Fibroblast of upper back skin (primary cell): ENCODE results near the gene ATP10B.
A peak's percentile ranks its signal among the peaks of the same experiment; 100 is the strongest.
"Not testable (repeated sequence)": the region's sequence is repeated elsewhere in the genome, so short reads cannot be mapped to it uniquely, and the experiment has no call there.

Experiments used
- DNase-seq: peaks from one replicate; pipeline ENCODE4 v3.0.0-alpha.2; 2013

ATP10B gene

GRCh38 chr5:160750938-160751657 is 100.9 kb downstream of the ATP10B start:
- DNase-seq, result no peak

GRCh38 chr5:160749682-160750081 is 102.3 kb downstream of the ATP10B start:
- no peak for DNase-seq

DNA sequence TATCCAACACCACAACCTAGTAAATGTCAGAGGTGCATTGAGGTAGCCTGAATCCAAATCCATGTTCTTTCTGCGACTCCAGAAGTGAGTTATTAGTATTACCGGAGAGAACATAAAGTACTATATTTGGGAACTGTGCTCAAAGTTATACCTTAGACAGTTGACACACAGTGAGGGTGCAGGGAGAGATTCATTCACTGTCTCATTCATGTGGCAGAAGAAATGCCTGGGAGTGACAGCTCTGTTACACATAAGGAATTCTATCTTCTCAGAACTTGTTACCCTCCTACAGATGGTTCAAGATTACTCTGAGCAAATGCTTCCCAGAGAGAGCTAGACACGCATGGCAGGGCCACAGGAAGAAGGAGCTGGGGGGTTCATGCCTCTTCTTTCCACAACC is 103.0 kb downstream of the ATP10B start:
- no peak for DNase-seq

GRCh38 chr5:160747987-160748386 is 104.0 kb downstream of the ATP10B start:
- no peak for DNase-seq

DNA sequence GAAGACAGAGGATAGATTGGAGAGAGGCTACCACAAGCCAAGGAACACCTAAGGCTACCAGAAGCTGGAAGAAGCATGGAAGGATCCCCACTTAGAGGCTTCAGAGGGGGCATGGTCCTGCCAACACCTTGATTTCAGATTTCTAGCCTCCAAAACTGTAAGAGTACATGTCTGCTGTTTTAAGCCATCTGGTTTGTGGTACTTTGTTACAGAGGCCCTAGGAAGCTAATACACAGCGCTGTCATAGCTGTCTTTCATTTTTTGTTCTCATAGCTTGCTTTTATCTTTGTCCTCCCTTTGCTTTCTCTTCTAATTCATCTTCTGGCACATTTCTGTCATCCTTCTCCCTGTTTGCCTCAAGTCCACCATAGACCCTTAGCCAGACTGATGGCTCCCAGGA is 104.5 kb downstream of the ATP10B start:
- DNase-seq, result no peak

DNA sequence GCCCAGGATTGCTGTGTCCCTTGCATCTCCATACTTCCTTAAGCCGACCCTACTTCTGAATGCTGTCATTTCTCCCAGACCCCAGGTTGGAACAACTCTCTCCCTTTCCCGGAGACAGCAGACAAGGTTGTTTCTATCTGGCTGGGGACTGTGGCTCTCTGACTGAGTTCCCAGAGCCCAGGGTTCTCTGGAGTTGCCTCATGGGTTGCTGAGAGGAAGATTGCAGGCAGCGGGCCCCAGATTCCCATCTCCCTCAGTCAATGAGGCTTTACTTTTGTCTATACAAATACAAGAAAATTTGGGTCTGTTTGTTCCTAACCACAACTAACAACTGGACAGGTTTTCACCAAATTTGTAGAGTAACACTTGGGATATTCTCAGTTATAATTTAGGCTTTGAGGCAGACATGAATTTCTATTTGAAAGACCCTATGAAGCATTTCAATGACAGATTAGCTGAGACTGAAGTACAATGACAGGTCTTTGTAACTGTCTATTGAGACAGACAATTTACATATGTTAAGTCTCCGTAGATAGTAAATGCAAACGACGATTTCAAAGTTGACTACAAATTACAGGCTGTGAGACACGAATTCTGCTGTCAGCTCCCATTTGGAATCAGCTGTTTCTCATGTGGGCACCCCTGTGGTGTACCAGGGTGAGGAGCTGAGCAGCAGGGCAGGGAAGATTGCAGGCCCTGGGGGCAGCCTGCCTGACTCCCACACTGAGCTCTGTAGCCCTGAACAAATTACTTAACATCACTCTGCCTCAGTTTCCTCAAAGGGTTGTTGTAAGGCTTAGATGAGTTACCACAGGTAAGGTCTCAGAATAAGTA is 107.5 kb downstream of the ATP10B start:
- DNase-seq, result no peak

GRCh38 chr5:160743027-160743426 is 109.0 kb downstream of the ATP10B start:
- DNase-seq, result no peak

DNA sequence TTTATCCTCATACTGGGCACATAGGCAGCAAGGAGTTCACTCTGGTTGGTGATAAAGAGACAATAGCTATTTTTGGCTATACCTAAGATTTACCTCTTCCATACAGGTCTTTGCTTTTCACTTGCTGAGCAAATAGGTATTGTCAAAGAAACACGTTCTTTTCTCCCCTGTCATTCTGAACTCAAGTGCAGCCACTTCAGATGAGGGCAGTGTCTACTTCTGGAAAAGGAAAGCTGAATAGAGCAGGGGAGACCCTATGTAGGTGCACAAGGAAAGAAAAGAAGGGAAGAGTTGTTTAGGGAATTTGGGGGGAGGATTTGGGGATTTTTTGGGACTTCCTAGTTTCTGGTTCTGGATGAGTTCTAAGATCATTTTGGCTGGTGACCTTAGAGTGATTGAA is 109.6 kb downstream of the ATP10B start:
- no peak for DNase-seq

DNA sequence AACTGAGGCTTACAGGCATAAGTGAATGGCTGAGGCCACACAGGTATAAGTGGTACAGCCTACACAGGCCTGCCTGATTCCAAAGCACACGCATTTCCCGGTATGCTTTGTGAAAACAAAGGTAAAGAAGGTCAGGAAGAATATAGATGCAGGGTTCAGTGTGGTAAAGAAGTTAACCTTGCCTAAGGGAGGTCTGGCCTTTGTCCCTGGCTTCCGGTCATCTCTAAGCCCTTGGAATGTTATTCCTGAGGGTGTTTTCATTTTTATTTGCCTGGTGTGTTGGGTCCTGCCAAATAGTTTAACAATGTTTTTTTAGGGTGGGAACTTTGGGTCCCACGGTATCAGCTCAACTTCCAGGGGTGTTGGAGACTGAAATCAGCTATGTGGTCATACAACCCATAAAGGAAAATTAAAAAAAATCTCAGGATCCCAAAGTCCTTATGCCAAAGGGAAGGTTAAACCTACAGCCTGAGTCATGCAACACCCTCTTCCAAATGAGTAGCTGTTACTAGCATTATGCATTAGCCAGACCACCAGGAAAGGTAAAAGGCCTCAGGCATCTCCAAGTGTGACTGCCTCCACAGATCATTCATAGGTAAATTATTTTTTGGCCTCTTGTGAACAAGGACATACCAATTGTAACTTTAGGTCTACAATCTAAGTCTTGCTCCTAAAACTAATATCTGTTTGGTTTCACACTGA is 124.6 kb downstream of the ATP10B start:
- no peak for DNase-seq

DNA sequence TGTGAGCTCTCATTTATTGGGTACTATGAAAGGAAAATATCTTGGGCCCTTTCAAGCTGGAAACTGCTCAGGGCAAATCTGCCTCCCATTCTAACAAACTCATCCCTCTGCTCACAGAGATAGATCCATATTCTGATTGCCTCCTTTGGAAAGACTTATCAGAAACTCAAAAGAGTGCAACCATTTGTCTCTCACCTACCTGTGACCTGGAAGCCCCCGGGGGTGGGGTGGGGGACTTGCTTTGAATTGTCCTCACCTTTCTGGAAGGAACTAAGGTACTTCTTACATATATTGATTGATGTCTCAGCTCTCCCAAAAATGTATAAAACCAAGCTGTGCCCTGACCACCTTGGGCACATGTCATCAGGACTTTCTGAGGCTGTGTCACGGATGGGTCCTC is 125.3 kb downstream of the ATP10B start:
- no peak for DNase-seq

DNA sequence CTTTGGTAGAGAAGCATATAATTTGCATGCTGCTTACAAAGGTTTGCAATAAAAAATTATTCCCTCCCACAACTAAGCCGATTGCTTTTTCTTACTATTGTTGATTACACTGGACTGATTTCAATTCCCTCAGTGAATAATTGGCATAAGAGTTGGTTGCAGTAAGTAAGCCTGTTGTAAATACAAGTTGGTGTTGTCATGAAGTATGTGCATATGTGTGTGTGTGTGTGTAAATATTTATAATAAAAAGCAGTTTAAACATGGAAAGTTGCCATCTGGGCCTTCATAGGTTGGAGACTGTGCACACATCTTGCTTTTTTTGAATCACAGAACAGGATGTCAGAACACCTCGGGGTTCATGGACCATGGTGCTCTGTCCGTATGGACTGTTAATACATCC is 131.2 kb downstream of the ATP10B start:
- no peak for DNase-seq

GRCh38 chr5:160715508-160715907 is 136.5 kb downstream of the ATP10B start:
- not testable (repeated sequence) for DNase-seq

- no peak for DNase-seq
These were observed 148.3 kb downstream of the ATP10B start for GRCh38 chr5:160703547-160704189.

GRCh38 chr5:160702934-160703333 is 149.1 kb downstream of the ATP10B start:
- DNase-seq, result peak; percentile 1

DNA sequence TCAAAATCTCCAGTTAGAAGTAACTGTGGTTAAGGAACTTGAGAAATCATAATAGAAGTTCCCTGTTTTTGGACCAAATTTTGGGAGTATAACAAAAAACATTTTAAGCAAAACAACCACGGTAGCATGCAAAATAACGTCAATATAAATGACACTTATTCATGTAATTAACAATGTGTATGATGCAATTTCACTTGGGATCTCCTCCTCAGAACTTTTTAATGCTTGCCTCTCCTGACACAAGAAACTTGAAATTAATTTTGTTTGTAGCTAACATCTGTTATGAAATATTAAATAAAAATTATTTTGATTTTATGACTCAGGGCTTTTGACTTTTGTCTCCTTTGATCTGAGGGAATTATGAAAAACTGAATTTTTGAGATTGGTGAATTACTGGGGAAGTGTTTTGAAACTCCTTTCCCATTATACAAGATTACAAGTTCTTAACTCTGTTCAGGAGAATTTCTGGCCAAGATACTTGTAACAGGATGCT is 149.7 kb downstream of the ATP10B start:
- no peak for DNase-seq

DNA sequence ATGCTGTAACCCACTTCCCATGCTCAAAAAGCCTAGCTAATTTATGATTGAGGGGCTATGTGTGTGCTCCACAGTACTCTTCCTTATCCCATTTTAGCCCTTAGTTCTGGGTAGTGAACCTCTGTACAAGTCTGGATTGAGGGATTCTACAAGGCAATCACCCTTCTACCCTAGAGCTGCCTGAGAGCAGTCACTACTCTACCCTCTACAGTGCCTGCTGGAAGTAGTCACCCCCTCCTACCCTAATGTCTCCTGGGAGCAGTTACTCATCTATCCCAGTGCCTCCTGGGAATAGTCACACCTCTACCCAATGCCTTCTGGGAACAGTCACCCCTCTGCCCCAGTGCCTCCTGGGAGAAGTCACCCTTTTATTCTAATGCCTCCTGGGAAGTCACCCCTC is 150.6 kb downstream of the ATP10B start:
- DNase-seq, result no peak

GRCh38 chr5:160699301-160699700 is 152.7 kb downstream of the ATP10B start:
- DNase-seq, result no peak

GRCh38 chr5:160697281-160697680 is 154.7 kb downstream of the ATP10B start:
- DNase-seq, result no peak

DNA sequence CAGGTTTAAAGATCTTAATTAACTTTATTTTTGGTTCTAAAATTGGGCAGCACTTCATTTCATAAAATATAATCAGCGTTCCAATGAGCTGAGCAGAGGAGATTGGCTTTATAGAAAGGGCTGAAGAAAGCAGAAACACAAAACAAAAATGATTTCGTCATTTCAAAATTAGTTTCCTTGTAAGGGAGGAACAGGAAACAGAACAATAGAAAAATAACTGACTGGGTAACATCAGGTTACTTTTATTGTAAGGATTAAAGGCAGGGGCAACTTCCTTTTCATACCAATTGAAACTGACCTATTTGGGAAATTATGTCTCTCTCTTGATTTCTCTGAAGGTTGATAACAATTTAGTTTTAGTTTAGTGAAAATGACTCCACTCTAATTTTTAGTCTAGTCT is 157.1 kb downstream of the ATP10B start:
- no peak for DNase-seq

DNA sequence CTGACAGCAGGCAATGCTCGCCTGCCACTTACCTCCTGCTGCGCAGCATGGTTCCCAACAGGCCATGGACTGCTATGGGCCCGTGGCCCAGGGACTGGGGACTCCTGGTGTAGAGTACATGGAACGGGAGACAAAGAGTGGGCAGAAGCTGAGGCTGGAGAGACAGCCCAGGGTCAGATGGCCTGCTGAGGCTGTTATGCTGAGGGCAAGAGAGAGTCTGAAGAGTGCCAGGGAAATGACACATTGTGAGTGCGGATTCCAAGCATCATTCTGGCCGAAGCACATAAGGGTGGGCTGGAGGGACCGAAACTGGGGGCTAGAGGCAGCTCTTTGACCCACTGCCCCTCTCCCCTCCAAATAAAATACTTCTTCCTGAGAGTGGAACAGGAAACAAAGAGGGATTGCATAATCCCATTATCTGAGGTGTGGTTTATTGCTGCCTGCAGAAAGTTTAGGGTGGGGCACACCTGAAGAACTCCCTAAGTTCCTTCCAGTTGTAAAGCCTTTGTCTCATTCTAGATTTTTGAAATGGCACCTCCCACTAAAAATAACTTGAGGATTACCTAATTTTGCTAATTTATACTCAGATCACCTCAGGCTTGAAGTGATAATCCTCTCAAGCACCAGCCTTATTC is 158.1 kb downstream of the ATP10B start:
- DNase-seq, result no peak

- no peak for DNase-seq
These were observed 159.7 kb downstream of the ATP10B start for GRCh38 chr5:160692271-160692670.

DNA sequence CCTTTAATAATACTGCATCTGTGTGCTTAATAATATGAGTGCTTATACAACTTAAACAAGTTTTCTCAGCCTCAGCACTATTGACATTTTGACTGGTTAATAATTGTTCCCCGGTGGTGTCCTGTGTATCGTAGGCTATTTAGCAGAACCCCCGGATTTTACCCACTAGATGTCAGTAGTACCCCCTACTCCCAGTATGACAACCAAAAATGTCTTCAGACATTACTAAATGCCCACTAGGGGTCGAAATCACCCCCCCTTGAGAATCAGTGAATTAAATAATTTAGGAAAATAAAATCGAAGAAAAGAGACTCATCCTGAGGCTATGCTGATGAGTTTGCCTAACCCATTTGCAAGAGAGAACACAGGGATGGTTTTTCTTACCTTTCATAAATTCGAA is 166.3 kb downstream of the ATP10B start:
- DNase-seq, result no peak

- no peak for DNase-seq
These were observed 166.8 kb downstream of the ATP10B start for GRCh38 chr5:160685219-160685618.
